Fibroblast of lung (primary cell): Measurements from ENCODE around the gene NHP2. TPM values are rescaled to one million over a fixed set of nuclear protein-coding genes. Genes with fewer than 3 reads are reported as not detected.

Experiments
- DNase-seq, 2 donors: peaks; one replicate each; pipeline versions ENCODE4 v3.0.0 to v3.0.0-alpha.2; 2010; ENCODE audit warnings: low read depth in 2 of 2
- H2AFZ ChIP-seq: 2 replicates; pipeline ENCODE4 v1.5.1; 2012; ENCODE audit warnings: low read length, control low read depth, inconsistent platforms
- H3K27ac ChIP-seq: 2 replicates; pipeline ENCODE4 v1.5.1; 2011; ENCODE audit warnings: low read length, control low read depth; ENCODE audit not compliant: insufficient read depth
- H3K27me3 ChIP-seq: 2 replicates; pipeline ENCODE4 v1.5.1; 2011; ENCODE audit warnings: mild to moderate bottlenecking, low read length; ENCODE audit not compliant: control insufficient read depth, insufficient read depth
- H3K36me3 ChIP-seq: 2 replicates; pipeline ENCODE4 v1.5.1; 2011; ENCODE audit warnings: low read length; ENCODE audit not compliant: control insufficient read depth, insufficient read depth
- H3K4me1 ChIP-seq: 2 replicates; pipeline ENCODE4 v1.5.1; 2011; ENCODE audit warnings: low read length; ENCODE audit not compliant: control insufficient read depth, insufficient read depth; ENCODE audit errors: extremely low read depth
- H3K4me2 ChIP-seq: 2 replicates; pipeline ENCODE4 v1.5.1; 2011; ENCODE audit warnings: low read length, control low read depth; ENCODE audit not compliant: insufficient read depth; ENCODE audit errors: extremely low read depth
- H3K4me3 ChIP-seq, 4 experiments: fragments of 200-600 bp in 1 of 4; sonication (generic) in 1 of 4; replicated peaks in 1 of 4; 2 replicates each; pipeline ENCODE4 v1.5.1; 2011 to 2016; ENCODE audit warnings: low read length in 4 of 4, low read depth in 3 of 4, mild to moderate bottlenecking in 3 of 4, control low read depth in 2 of 4, inconsistent platforms in 1 of 4, mixed read lengths in 1 of 4; ENCODE audit not compliant: insufficient read depth in 1 of 4; ENCODE audit errors: control extremely low read depth in 1 of 4
- H3K79me2 ChIP-seq: 2 replicates; pipeline ENCODE4 v1.5.1; 2012; ENCODE audit warnings: mild to moderate bottlenecking, low read length, inconsistent platforms; ENCODE audit not compliant: control insufficient read depth, insufficient read depth
- H3K9ac ChIP-seq: 2 replicates; pipeline ENCODE4 v1.5.1; 2011; ENCODE audit warnings: mild to moderate bottlenecking, low read length, control low read depth; ENCODE audit not compliant: insufficient read depth
- H3K9me3 ChIP-seq: 2 replicates; pipeline ENCODE4 v1.5.1; 2012; ENCODE audit warnings: low read depth, low read length; ENCODE audit not compliant: control insufficient read depth, insufficient read depth
- H4K20me1 ChIP-seq: 2 replicates; pipeline ENCODE4 v1.5.1; 2011; ENCODE audit warnings: low read length; ENCODE audit not compliant: control insufficient read depth, insufficient read depth; ENCODE audit errors: extremely low read depth
- EZH2 ChIP-seq: IDR thresholded peaks from 2 replicates; pipeline ENCODE4 v1.5.1; 2012; ENCODE audit warnings: low read length, control low read depth, mild to moderate bottlenecking; ENCODE audit errors: missing control alignments
- polyA plus RNA-seq, 2 donors: library from polyadenylated mRNA; depleted of rRNA in 1 of 2; stranded (reverse) in 1 of 2; unstranded in 1 of 2; fragments of >200 nt; gene quantifications; 2 replicates each; pipeline ENCODE4 v1.2.1, GENCODE V29; 2011 to 2012; ENCODE audit warnings: missing spikeins in 1 of 2
- total RNA-seq: library from RNA; depleted of rRNA; stranded (reverse); fragments of >200 nt; gene quantifications from 2 replicates; pipeline ENCODE4 v1.2.1, GENCODE V29; 2014
- TF ChIP-seq, protein P1 (sequence below), 2 donors: IDR thresholded peaks in 1 of 2; conservative IDR thresholded peaks in 1 of 2; 1 replicate in 1 of 2; 2 replicates in 1 of 2; pipeline ENCODE4 v1.5.1; 2011 to 2012; ENCODE audit warnings: low read length in 2 of 2, control low read depth in 1 of 2, inconsistent platforms in 1 of 2, low read depth in 1 of 2, mild to moderate bottlenecking in 1 of 2

The NHP2 gene
- total and polyA plus RNA-seq, 2 donors (not counting 1 experiment from before 2014, with no cell fraction given) = 78.3 to 85.7 TPM

GRCh38 chr5:178108966-178109365, 44.7 kb downstream of the NHP2 start:
- H3K4me2 ChIP-seq = no peak overlapping the region
- no peaks in the 10 kb centered on the region for H3K4me1 ChIP-seq
- peaks cover 11% of the 10 kb centered on the region for H3K27me3 ChIP-seq
- H3K27ac ChIP-seq = no peak overlapping the region
- H2AFZ ChIP-seq = no peak overlapping the region
- H3K9ac ChIP-seq = no peak overlapping the region
- H3K4me3 ChIP-seq = no peak overlapping the region
- H3K9me3 ChIP-seq = no peaks in the 10 kb centered on the region
- no peaks in the 10 kb centered on the region for H3K36me3 ChIP-seq
- DNase-seq = no peak
- no peaks in the 10 kb centered on the region for H3K79me2 ChIP-seq
- no peaks in the 10 kb centered on the region for H4K20me1 ChIP-seq
- no peak for TF ChIP-seq EZH2
- TF ChIP-seq, protein P1, sequence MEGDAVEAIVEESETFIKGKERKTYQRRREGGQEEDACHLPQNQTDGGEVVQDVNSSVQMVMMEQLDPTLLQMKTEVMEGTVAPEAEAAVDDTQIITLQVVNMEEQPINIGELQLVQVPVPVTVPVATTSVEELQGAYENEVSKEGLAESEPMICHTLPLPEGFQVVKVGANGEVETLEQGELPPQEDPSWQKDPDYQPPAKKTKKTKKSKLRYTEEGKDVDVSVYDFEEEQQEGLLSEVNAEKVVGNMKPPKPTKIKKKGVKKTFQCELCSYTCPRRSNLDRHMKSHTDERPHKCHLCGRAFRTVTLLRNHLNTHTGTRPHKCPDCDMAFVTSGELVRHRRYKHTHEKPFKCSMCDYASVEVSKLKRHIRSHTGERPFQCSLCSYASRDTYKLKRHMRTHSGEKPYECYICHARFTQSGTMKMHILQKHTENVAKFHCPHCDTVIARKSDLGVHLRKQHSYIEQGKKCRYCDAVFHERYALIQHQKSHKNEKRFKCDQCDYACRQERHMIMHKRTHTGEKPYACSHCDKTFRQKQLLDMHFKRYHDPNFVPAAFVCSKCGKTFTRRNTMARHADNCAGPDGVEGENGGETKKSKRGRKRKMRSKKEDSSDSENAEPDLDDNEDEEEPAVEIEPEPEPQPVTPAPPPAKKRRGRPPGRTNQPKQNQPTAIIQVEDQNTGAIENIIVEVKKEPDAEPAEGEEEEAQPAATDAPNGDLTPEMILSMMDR (conservative IDR thresholded peaks at IDR 0.05 in 1 of 2, IDR thresholded peaks at IDR 0.05 in 1 of 2; ENCODE audit: low read depth in 1 of 2, low read length in 2 of 2) = no peak

- no peak overlapping the region for H3K27ac ChIP-seq
- no peaks in the 10 kb centered on the region for H3K36me3 ChIP-seq
- peaks cover 8% of the 10 kb centered on the region for H3K27me3 ChIP-seq
- no peak overlapping the region for H3K4me3 ChIP-seq
- no peak overlapping the region for H3K4me2 ChIP-seq
- DNase-seq = no peak
- H3K9ac ChIP-seq = no peak overlapping the region
- no peak overlapping the region for H2AFZ ChIP-seq
- no peaks in the 10 kb centered on the region for H4K20me1 ChIP-seq
- H3K79me2 ChIP-seq = no peaks in the 10 kb centered on the region
- no peak for TF ChIP-seq EZH2
- no peaks in the 10 kb centered on the region for H3K9me3 ChIP-seq
- H3K4me1 ChIP-seq = no peaks in the 10 kb centered on the region
These were observed 45.2 kb downstream of the NHP2 start for GRCh38 chr5:178108446-178108845.

DNA sequence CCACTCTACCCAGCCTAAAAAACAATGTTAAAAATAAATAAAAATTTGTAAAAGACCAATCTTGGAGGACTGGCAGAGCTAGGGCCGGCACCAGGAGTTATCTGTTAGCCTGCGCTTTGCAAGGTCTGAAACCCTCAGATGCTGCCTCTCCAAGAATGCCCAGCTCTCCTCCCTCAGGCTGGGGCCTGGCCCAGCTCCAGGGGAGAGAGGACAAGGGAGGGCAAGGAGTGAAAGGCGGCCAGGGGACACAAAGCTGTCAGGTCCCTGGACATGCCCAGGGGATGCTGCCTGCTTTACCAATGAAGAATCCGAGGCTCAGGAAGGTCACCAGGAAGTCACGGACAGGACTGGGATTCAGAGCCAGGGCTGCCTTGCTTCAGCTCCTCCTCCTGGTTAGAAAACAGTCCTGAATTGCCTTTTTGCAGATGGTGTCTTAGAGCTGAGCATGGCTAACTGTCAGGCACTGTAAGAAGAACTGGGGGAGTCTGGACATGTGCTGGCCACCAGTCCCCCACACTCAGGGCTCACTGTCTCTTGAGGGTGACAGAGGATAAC, 45.9 kb downstream of the NHP2 start:
- no peaks in the 10 kb centered on the region for H4K20me1 ChIP-seq
- H2AFZ ChIP-seq = no peak overlapping the region
- H3K4me1 ChIP-seq = no peaks in the 10 kb centered on the region
- H3K27me3 ChIP-seq = peaks cover 8% of the 10 kb centered on the region
- H3K36me3 ChIP-seq = no peaks in the 10 kb centered on the region
- H3K4me3 ChIP-seq = no peak overlapping the region
- no peak overlapping the region for H3K4me2 ChIP-seq
- H3K9ac ChIP-seq = no peak overlapping the region
- DNase-seq = no peak
- no peaks in the 10 kb centered on the region for H3K79me2 ChIP-seq
- H3K9me3 ChIP-seq = no peaks in the 10 kb centered on the region
- TF ChIP-seq, protein P1 (conservative IDR thresholded peaks at IDR 0.05 in 1 of 2, IDR thresholded peaks at IDR 0.05 in 1 of 2; ENCODE audit: low read depth in 1 of 2, low read length in 2 of 2) = no peak
- TF ChIP-seq EZH2 = no peak
- no peak overlapping the region for H3K27ac ChIP-seq
